ENCODE results near the gene MYRIP. TPM values are rescaled to one million over a fixed set of nuclear protein-coding genes. Genes with fewer than 3 reads are reported as not detected.

MYRIP gene
- total and polyA plus RNA-seq, 10 of the 15 experiments (the other 5 are each of a cell fraction or from before 2014, with no cell fraction given), result 0.03 to 0.08 (median 0.04) TPM; not detected in 6

GRCh38 chr3:39911465-39912309 is 102.3 kb downstream of the MYRIP start (continued):
- TF ChIP-seq NKRF (conservative IDR thresholded peaks at IDR 0.05), result no peak
- TF ChIP-seq TBL1XR1 (IDR thresholded peaks at IDR 0.05; ENCODE audit: low read depth, low read length), result no peak
- TF ChIP-seq PBX3 (IDR thresholded peaks at IDR 0.05; ENCODE audit: insufficient replicate concordance, low read depth, low read length), result no peak

- Histone ChIP-seq H4K20me1 (ENCODE audit: control insufficient read depth, insufficient read depth) (no peaks in the 10 kb centered on the region), H3K27me3 (replicated peaks in 1 of 2; ENCODE audit: control insufficient read depth in 2 of 2, insufficient read depth in 2 of 2, low read length in 1 of 2) (no peaks in the 10 kb centered on the region), H3K79me2 (ENCODE audit: control insufficient read depth, insufficient read depth, low read length) (no peaks in the 10 kb centered on the region), H3K4me3 (no peak overlapping the region), H3K4me1 (ENCODE audit: control insufficient read depth, insufficient read depth, low read length) (no peaks in the 10 kb centered on the region), H2AFZ (ENCODE audit: control insufficient read depth, low read depth, low read length) (no peak overlapping the region), H3K9me3 (replicated peaks; ENCODE audit: control insufficient read depth, insufficient read depth, low read length) (no peaks in the 10 kb centered on the region), H3K36me3 (ENCODE audit: control insufficient read depth in 2 of 2, insufficient read depth in 2 of 2, low read length in 1 of 2) (no peaks in the 10 kb centered on the region), H3K4me2 (ENCODE audit: control insufficient read depth, insufficient read depth) (no peak overlapping the region), H3K27ac (ENCODE audit: control insufficient read depth, insufficient read depth) (no peak overlapping the region), H3K9ac (ENCODE audit: control insufficient read depth, insufficient read depth, low read length) (no peak overlapping the region)
- RAD21 ChIA-PET (ENCODE audit: unreplicated experiment), result no interaction called here
- no peak for ATAC-seq
- CTCF ChIA-PET, result no interaction called here
- DNase-seq (ENCODE audit: low read depth, low spot score), result no peak
- POLR2A ChIA-PET, result no interaction called here
- SMC1A ChIA-PET (ENCODE audit: uncharacterized antibody, unreplicated experiment), result interaction anchor here (0.8 kb wide), 1 partner anchor 49 kb away, joined by 3 read pairs; no protein-coding TSS in a partner anchor
- WGBS (ENCODE audit: insufficient coverage, insufficient replicate concordance, low lambda C conversion rate, missing lambda C conversion rate), result 0% methylated on average over 2 of the region's 2 CpGs
- BruUV-seq (replicated peaks), result no TSS peak
- FAIRE-seq, result no peak
- no peak for TF ChIP-seq IRF4 (IDR thresholded peaks at IDR 0.05; ENCODE audit: low read depth, low read length)
- TF ChIP-seq CREB1 (IDR thresholded peaks at IDR 0.05; ENCODE audit: low read depth), result no peak
- no peak for TF ChIP-seq KAT2A (conservative IDR thresholded peaks at IDR 0.05; ENCODE audit: control insufficient read depth, low read depth, low read length)
- TF ChIP-seq ZBTB4 (CRISPR knock-in tag; IDR thresholded peaks at IDR 0.05), result no peak
- no peak for TF ChIP-seq CREM (IDR thresholded peaks at IDR 0.05; ENCODE audit: low read depth)
- no peak for TF ChIP-seq WRNIP1 (IDR thresholded peaks at IDR 0.05; ENCODE audit: borderline replicate concordance, low read depth, low read length)
- no peak for TF ChIP-seq STAT3 (IDR thresholded peaks at IDR 0.05; ENCODE audit: low read depth, low read length)
- TF ChIP-seq FOXM1 (IDR thresholded peaks at IDR 0.05; ENCODE audit: low read depth, low read length), result no peak
- TF ChIP-seq ESRRA (IDR thresholded peaks at IDR 0.05; ENCODE audit: low read length), result no peak
- TF ChIP-seq RAD21 (IDR thresholded peaks at IDR 0.05; ENCODE audit: insufficient read depth, low read depth, low read length), result no peak
- in situ Hi-C loops (cut with MboI), result no loop called here
- intact Hi-C loops (cut with micrococcal nuclease; ENCODE audit: unreplicated experiment), result no loop called here
These were observed 105.6 kb downstream of the MYRIP start for GRCh38 chr3:39915027-39915426.

All from GM12878 (cell line).